Activated CD4-positive, alpha-beta memory T cell treated with anti-CD3 and anti-CD28 coated beads, Interleukin-2, amount 10 ng/mL, durations not matched to agents 7 days and 5 days (primary cell): Measurements from ENCODE around the gene FBXO11. TPM values are rescaled to one million over a fixed set of nuclear protein-coding genes. Genes with fewer than 3 reads are reported as not detected.
"Not testable (repeated sequence)": the region's sequence is repeated elsewhere in the genome, so short reads cannot be mapped to it uniquely, and the experiment has no call there.

Source experiments
- CTCF ChIA-PET: fragments of 350-600 bp; sonication (Branson Sonifier 250); formaldehyde crosslinking; loops from one replicate; lab custom pipeline; 2021; ENCODE audit warnings: antibody characterized with exemption, inconsistent platforms; lab: Charles Lee
- POLR2A ChIA-PET: fragments of 350-600 bp; sonication (Branson Sonifier 250); formaldehyde crosslinking; loops from one replicate; lab custom pipeline; 2021; ENCODE audit warnings: antibody characterized with exemption; lab: Charles Lee
- DNase-seq: peaks from one replicate; pipeline ENCODE4 v3.0.0-alpha.2; 2020
- H3K27ac Mint-ChIP-seq: one replicate; pipeline ENCODE4 v1.8.0; 2021; ENCODE audit warnings: mild to moderate bottlenecking, mixed read lengths
- H3K27me3 Mint-ChIP-seq: one replicate; pipeline ENCODE4 v1.8.0; 2021; ENCODE audit warnings: mixed read lengths
- H3K36me3 Mint-ChIP-seq: one replicate; pipeline ENCODE4 v1.8.0; 2021; ENCODE audit warnings: low read depth, mixed read lengths
- H3K4me1 Mint-ChIP-seq: one replicate; pipeline ENCODE4 v1.8.0; 2021; ENCODE audit warnings: mixed read lengths
- H3K4me3 Mint-ChIP-seq: one replicate; pipeline ENCODE4 v1.8.0; 2021; ENCODE audit warnings: mild to moderate bottlenecking, mixed read lengths
- H3K9me3 Mint-ChIP-seq: one replicate; pipeline ENCODE4 v1.8.0; 2021; ENCODE audit warnings: mixed read lengths
- total RNA-seq, 2 experiments: library from RNA; stranded (reverse); gene quantifications; one replicate each; pipeline ENCODE4 v1.2.3, GENCODE V29; 2021

Gene FBXO11
- total RNA-seq, 2 experiments from 2014 or later: 59.4 to 59.7 TPM

DNA sequence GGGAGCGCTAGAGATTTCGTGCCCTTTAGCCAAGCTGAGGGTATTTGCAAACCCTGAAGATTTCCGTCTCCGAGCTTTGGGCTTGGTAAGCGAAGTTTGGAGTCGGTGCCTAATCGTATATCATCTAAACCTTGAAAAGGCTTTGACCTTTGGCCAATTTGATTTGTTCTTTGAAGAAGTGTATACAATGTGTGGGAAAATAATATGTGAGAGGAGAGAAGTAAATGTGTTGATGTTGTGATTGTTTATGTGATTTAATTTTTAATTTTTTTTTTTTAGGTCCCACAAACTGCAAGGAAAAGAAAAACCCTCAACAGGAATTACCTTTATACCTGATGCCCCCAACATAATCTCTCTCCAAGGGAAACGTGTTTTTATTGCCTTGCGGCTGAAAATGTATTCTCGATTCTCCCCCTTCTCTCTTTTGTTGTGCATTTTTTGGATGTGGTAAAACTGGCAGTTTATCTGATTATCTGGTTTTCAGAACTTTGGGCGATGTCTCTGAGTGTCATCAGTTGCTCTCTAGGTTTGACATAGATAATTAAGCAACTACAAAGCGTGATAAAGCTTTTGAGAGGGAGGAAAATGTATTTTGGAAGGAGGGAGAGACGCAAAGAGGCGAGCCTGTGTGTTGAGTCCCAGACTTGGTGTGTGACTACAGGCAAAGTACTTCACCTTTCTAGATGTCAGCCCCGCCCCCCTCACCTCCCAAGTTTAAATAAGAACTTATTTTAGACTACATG is 912 bp upstream of the FBXO11 start:
- Mint-ChIP-seq H3K36me3 (peaks cover 12% of the 10 kb centered on the region), H3K4me3 (peak overlapping the region; percentile 83), H3K4me1 (peaks cover 38% of the 10 kb centered on the region), H3K9me3 (no peaks in the 10 kb centered on the region), H3K27ac (peak overlapping the region; percentile 95), H3K27me3 (no peaks in the 10 kb centered on the region)
- DNase-seq: peak; percentile 39
- CTCF ChIA-PET: interaction anchor here (0.7 to 1.6 kb wide), 9 partner anchors 10 to 516 kb away, joined by 3 to 7 read pairs (median 4); partner anchors contain the start of gene MSH6
- POLR2A ChIA-PET: interaction anchor here (0.7 to 1.9 kb wide), 17 partner anchors 9 to 542 kb away, joined by 3 to 21 read pairs (median 3); partner anchors contain the start of genes MSH2 and MSH6

DNA sequence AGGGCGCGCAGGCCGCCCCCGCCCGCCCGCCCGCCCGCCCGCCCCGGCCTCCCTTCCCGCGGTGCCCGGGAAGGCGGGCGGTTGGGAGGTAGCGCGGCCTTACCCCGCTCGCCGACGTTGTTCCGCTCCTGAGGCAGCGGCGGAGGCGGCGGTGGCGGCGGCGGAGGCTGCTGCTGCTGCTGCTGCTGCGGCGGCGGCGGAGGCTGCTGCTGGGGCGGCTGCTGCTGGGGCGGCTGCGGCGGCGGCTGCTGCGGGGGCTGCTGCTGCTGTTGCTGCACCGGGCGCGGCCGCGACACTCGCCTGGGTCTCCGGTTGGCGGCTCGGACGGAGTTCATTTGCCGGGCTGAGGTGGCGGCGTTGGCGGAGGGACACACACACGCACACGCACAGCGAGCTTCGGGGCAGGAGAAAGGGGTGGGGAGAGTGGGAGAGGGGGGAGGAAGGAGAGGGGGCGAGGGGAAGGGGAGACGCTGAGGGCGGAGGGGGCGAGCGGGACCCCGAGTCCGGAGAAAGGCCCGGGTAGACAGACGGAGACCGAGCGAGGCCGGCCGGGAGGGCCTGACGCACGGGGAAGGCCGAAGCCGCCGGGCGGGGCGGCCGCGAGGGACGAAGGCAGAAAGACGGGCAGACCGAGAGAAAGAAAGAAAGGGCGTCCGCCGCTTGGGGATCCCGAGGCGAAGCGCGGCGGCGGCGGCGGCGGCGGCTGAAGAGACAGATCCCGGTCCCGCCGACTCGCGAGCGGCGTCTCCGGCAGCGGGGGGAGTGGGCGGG is 727 bp downstream of the FBXO11 start:
- DNase-seq: peak; percentile 64
- Mint-ChIP-seq H3K9me3 (no peaks in the 10 kb centered on the region), H3K27me3 (no peaks in the 10 kb centered on the region), H3K4me1 (peaks cover 44% of the 10 kb centered on the region), H3K36me3 (peaks cover 17% of the 10 kb centered on the region), H3K4me3 (peak overlapping the region; percentile 83), H3K27ac (peak overlapping the region; percentile 95)
- ChIA-PET POLR2A (interaction anchor here (0.6 to 1.0 kb wide), 2 partner anchors 123 to 408 kb away, joined by 3 read pairs; partner anchors contain the start of gene MSH6), CTCF (no interaction called here)

- H3K27me3 Mint-ChIP-seq: no peaks in the 10 kb centered on the region
- ChIA-PET POLR2A (no interaction called here), CTCF (no interaction called here)
- peaks cover 21% of the 10 kb centered on the region for H3K36me3 Mint-ChIP-seq
- no peaks in the 10 kb centered on the region for H3K9me3 Mint-ChIP-seq
- H3K4me1 Mint-ChIP-seq: peaks cover 53% of the 10 kb centered on the region
- H3K27ac Mint-ChIP-seq: peak overlapping the region; percentile 92
- H3K4me3 Mint-ChIP-seq: peak overlapping the region; percentile 99
- DNase-seq: no peak
Observed at GRCh38 chr2:47903781-47904490, 2.4 kb downstream of the FBXO11 start.

DNA sequence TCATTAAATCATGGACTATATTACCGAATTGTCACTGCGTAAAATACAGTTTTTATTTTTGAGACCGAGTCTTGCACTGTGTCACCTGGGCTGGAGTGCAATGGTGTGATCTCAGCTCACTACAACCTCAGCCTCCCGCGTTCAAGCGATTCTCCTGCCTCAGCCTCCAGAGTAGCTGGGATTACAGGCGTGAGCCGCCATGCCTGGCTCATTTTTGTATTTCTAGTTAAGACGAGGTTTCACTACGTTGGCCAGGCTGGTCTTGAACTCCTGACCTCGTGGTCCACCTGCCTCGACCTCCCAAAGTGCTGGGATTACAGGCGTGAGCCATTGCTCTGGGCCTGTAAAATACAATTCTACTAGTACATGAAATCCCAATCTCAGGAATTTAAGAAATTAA is 4.4 kb downstream of the FBXO11 start:
- not testable (repeated sequence) for H3K27me3 Mint-ChIP-seq, H3K4me3 Mint-ChIP-seq, H3K27ac Mint-ChIP-seq, DNase-seq, H3K9me3 Mint-ChIP-seq
- Mint-ChIP-seq H3K36me3 (peaks cover 32% of the 10 kb centered on the region), H3K4me1 (peaks cover 53% of the 10 kb centered on the region)
- CTCF ChIA-PET: interaction anchor here (0.8 to 1.5 kb wide), 3 partner anchors 15 to 203 kb away, joined by 3 to 4 read pairs (median 4); no protein-coding TSS in a partner anchor
- POLR2A ChIA-PET: interaction anchor here (1.3 to 1.7 kb wide), 3 partner anchors 12 to 546 kb away, joined by 4 to 6 read pairs (median 4); partner anchors contain the start of gene MSH6

- Mint-ChIP-seq H3K27me3 (no peaks in the 10 kb centered on the region), H3K27ac (no peak overlapping the region), H3K9me3 (no peaks in the 10 kb centered on the region), H3K4me1 (peaks cover 62% of the 10 kb centered on the region), H3K4me3 (no peak overlapping the region), H3K36me3 (peaks cover 39% of the 10 kb centered on the region)
- ChIA-PET CTCF (interaction anchor here (0.6 kb wide), 1 partner anchor 113 kb away, joined by 4 read pairs; no protein-coding TSS in a partner anchor), POLR2A (no interaction called here)
- DNase-seq: no peak
Observed at GRCh38 chr2:47900857-47901256, 5.4 kb downstream of the FBXO11 start.

DNA sequence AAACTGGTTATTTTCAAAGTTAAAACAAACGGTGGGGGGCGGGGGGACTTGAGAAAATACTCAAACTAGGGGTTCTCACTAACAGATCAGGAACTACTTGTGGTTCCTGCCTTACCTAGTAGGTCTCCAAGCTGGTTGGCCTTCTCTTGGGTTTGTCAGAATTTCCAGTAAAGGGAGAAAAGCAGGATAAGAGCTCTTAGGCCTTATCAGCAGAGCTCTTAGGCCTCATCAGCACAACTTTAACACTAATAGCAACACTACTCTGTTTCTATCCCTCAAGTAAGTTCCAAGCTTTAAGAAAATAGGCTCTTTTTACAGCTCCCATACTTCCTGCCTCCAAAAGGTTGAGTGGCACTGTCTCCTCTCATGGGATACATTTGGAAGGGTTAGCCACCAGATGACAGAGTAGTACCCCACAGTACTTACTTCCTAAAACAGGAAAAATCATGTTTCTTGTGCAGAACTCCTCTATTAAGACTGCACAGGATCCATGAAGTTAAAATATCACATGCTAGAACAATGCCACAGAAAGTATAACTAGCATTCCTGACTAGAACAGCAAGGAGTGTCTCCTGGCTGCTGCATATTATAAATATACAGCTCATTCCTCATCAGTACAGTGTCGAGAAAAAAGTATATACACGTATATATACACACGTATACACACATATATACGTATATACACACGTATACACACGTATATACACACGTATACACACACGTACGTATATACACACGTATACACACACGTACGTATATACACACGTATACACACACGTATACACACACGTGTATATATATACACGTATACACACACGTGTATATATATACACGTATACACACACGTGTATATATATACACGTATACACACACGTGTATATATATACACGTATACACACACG is 6.1 kb downstream of the FBXO11 start:
- H3K27ac Mint-ChIP-seq: no peak overlapping the region
- H3K4me3 Mint-ChIP-seq: no peak overlapping the region
- POLR2A ChIA-PET: no interaction called here

GRCh38 chr2:47897883-47898731 is 8.2 kb downstream of the FBXO11 start:
- H3K4me3 Mint-ChIP-seq: no peak overlapping the region
- H3K27ac Mint-ChIP-seq: peak overlapping the region; percentile 15
- peaks cover 53% of the 10 kb centered on the region for H3K4me1 Mint-ChIP-seq
- H3K9me3 Mint-ChIP-seq: no peaks in the 10 kb centered on the region
- POLR2A ChIA-PET: interaction anchor here (1.8 kb wide), 1 partner anchor 9 kb away, joined by 3 read pairs; no protein-coding TSS in a partner anchor
- peaks cover 30% of the 10 kb centered on the region for H3K36me3 Mint-ChIP-seq
- no peaks in the 10 kb centered on the region for H3K27me3 Mint-ChIP-seq
- CTCF ChIA-PET: no interaction called here
- no peak for DNase-seq

More for the DNA sequence above, 6.1 kb downstream of the FBXO11 start:
- H3K36me3 Mint-ChIP-seq: peaks cover 41% of the 10 kb centered on the region
- peaks cover 63% of the 10 kb centered on the region for H3K4me1 Mint-ChIP-seq
- CTCF ChIA-PET: interaction anchor here (0.6 to 1.5 kb wide), 3 partner anchors 12 to 207 kb away, joined by 3 to 5 read pairs (median 3); no protein-coding TSS in a partner anchor
- H3K9me3 Mint-ChIP-seq: no peaks in the 10 kb centered on the region
- DNase-seq: no peak
- no peaks in the 10 kb centered on the region for H3K27me3 Mint-ChIP-seq

DNA sequence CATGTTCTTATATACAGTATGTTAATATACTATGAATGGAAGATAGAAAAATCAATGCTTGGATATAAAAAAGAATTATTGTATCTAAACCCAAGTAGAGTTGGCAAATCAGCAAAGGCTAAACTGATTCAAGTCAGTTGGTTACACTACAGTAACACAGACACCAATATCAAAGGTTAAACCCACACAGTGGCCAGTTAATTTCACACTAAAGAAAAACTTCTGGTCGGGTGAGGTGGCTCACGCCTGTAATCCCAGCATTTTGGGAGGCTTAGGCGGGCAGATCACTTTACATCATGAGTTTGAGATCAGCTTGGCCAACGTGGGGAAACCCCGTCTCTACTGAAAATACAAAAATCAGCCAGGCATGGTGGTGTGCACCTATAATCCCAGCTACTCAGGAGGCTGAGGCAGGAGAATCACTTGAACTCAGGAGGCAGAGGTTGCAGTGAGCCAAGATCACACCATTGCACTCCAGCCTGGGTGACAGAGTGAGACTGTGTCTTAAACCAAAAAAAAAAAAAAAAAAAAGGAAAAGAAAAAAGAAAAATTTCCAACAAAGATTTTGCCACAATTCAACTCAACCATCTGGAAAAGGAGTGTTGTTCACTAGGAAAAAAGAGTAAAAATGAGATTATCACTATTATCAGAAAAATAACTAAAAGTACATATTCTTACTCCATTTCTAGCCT is 9.0 kb downstream of the FBXO11 start:
- POLR2A ChIA-PET: interaction anchor here (1.8 kb wide), 1 partner anchor 9 kb away, joined by 3 read pairs; no protein-coding TSS in a partner anchor

DNA sequence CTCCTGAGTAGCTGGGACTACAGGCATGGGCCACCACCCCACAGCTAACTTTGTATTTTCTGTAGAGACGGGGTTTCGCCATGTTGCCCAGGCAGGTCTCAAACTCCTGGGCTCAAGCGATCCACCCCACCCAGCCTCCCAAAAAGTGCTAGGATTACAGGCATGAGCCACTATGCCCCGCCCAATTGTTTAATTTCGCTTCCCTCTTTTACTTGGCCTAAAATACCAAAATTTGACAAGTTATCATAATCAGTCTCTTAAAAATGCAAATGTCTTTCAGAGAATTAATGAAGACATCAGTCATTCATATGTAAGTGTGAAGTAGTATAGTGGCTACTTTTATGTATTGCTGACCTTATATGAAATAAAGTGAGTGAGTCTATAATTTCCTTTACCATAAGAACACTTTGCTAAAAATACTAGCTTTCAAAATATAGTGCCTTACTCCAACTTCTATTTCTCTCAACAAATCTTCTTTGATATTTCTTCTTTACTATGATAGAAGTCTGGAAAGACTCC is 9.8 kb downstream of the FBXO11 start:
- H3K27ac Mint-ChIP-seq: no peak overlapping the region
- H3K27me3 Mint-ChIP-seq: no peaks in the 10 kb centered on the region
- CTCF ChIA-PET: no interaction called here
- no peak overlapping the region for H3K4me3 Mint-ChIP-seq
- POLR2A ChIA-PET: no interaction called here
- no peak for DNase-seq
- peaks cover 37% of the 10 kb centered on the region for H3K36me3 Mint-ChIP-seq
- H3K4me1 Mint-ChIP-seq: peaks cover 46% of the 10 kb centered on the region
- no peaks in the 10 kb centered on the region for H3K9me3 Mint-ChIP-seq

More for the DNA sequence above, 9.0 kb downstream of the FBXO11 start:
- H3K27ac Mint-ChIP-seq, H3K9me3 Mint-ChIP-seq, DNase-seq, H3K27me3 Mint-ChIP-seq, H3K4me3 Mint-ChIP-seq, CTCF ChIA-PET: not testable (repeated sequence)
- peaks cover 47% of the 10 kb centered on the region for H3K4me1 Mint-ChIP-seq
- peaks cover 34% of the 10 kb centered on the region for H3K36me3 Mint-ChIP-seq

DNA sequence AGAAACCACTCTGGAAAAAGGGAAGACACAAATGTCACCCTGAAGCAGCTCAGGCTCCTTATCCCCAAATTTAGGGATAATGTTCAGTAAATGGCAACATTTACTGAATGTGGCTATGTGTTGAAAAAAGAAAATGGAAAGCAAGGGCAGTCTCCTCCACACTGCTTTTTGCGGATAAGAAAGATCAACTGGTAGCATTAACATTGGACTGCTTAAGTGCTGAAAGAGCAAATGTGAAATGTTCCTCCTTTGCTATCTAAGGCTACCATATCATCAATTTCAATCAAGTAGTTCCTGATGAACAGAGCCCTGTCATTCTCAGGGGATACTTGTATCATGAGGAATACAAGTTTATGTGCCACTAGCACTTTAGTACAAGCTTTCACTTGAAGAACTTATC is 12.5 kb downstream of the FBXO11 start:
- Mint-ChIP-seq H3K27me3 (no peaks in the 10 kb centered on the region), H3K9me3 (no peaks in the 10 kb centered on the region), H3K36me3 (peaks cover 38% of the 10 kb centered on the region), H3K4me3 (no peak overlapping the region), H3K27ac (no peak overlapping the region), H3K4me1 (peaks cover 49% of the 10 kb centered on the region)
- CTCF ChIA-PET: no interaction called here
- DNase-seq: no peak
- POLR2A ChIA-PET: no interaction called here
